GM06990 (cell line): ENCODE measurements around the gene INPP4A.

Source experiments
- DNase-seq: peaks from one replicate; pipeline ENCODE4 v3.0.0-alpha.2; 2011; ENCODE audit not compliant: insufficient read length; ENCODE audit errors: extremely low read depth
- H3K27me3 ChIP-seq: replicated peaks from 2 replicates; pipeline ENCODE4 v1.6.0; 2011; ENCODE audit warnings: low read length; ENCODE audit not compliant: control insufficient read depth, insufficient read depth
- H3K36me3 ChIP-seq: 2 replicates; pipeline ENCODE4 v1.5.1; 2011; ENCODE audit warnings: low read length; ENCODE audit not compliant: control insufficient read depth, insufficient read depth
- H3K4me3 ChIP-seq: replicated peaks from 2 replicates; pipeline ENCODE4 v1.5.1; 2011; ENCODE audit warnings: low read depth, mild to moderate bottlenecking, control low read depth, low read length
- TF ChIP-seq, protein P1 (sequence below): IDR thresholded peaks from 2 replicates; pipeline ENCODE4 v1.5.1; 2011; ENCODE audit warnings: low read length, control low read depth, mild to moderate bottlenecking, inconsistent platforms; ENCODE audit not compliant: insufficient read depth, poor library complexity, severe bottlenecking

The INPP4A gene

GRCh38 chr2:98569915-98570314 lies 125.3 kb downstream of the INPP4A start:
- Histone ChIP-seq H3K36me3 (peaks cover 58% of the 10 kb centered on the region), H3K4me3 (no peak overlapping the region), H3K27me3 (no peaks in the 10 kb centered on the region)
- no peak for DNase-seq
- TF ChIP-seq, protein P1, sequence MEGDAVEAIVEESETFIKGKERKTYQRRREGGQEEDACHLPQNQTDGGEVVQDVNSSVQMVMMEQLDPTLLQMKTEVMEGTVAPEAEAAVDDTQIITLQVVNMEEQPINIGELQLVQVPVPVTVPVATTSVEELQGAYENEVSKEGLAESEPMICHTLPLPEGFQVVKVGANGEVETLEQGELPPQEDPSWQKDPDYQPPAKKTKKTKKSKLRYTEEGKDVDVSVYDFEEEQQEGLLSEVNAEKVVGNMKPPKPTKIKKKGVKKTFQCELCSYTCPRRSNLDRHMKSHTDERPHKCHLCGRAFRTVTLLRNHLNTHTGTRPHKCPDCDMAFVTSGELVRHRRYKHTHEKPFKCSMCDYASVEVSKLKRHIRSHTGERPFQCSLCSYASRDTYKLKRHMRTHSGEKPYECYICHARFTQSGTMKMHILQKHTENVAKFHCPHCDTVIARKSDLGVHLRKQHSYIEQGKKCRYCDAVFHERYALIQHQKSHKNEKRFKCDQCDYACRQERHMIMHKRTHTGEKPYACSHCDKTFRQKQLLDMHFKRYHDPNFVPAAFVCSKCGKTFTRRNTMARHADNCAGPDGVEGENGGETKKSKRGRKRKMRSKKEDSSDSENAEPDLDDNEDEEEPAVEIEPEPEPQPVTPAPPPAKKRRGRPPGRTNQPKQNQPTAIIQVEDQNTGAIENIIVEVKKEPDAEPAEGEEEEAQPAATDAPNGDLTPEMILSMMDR = no peak

GRCh38 chr2:98570356-98570755 lies 125.7 kb downstream of the INPP4A start:
- DNase-seq = no peak
- no peak overlapping the region for H3K4me3 ChIP-seq
- H3K36me3 ChIP-seq = peaks cover 57% of the 10 kb centered on the region
- H3K27me3 ChIP-seq = no peaks in the 10 kb centered on the region
- TF ChIP-seq, protein P1 = no peak

DNA sequence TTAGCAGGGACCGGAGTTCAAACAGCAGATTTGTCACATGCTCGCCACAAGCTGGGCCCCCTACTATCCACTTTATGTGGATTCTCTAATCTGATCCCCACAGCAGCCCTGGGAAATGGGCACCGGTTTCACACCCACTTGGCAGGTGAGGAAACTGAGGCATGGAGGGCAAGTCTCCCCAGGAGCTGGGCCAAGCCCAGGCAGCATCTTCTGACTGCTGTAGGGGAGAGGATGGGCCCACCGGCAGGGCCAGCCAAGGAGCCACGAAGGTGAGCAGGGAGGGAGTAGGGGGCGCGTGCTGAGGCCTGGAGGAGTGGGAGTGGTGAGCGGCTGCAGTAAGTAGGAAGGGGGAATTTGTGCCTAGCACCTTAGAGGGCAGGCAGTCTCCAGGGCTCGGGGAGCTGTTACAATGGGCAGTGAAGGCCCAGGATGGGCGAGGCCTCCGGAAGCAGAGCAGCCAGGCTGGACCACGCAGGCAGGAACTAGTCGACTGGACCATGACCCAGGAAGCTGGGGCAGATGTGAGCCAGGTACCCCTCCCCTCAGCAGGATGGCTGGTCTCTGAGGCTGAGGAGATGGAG lies 126.6 kb downstream of the INPP4A start:
- peaks cover 54% of the 10 kb centered on the region for H3K36me3 ChIP-seq
- TF ChIP-seq, protein P1 = no peak
- DNase-seq = no peak
- no peaks in the 10 kb centered on the region for H3K27me3 ChIP-seq
- H3K4me3 ChIP-seq = no peak overlapping the region

DNA sequence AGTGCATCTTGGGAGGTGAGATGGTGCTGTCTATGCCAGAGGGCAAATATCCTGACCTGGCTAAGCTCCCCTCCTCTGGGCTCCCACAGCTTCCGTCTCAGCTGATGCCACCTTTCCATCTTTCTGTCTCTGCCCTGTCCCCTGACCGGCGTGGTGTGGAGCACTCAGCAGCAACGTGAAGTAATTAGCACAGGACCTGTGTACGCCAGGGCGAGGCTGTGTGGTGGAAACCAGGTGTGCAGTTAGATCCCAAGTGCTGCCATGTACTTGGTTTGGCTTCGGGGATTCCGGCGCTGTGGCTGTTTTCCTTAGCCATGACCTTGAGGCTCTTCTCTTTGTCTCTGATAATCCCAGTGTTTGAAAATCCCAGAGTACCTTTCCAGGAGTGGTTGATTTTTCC lies 127.1 kb downstream of the INPP4A start:
- DNase-seq = no peak
- peaks cover 55% of the 10 kb centered on the region for H3K36me3 ChIP-seq
- TF ChIP-seq, protein P1 = no peak
- no peak overlapping the region for H3K4me3 ChIP-seq
- no peaks in the 10 kb centered on the region for H3K27me3 ChIP-seq

DNA sequence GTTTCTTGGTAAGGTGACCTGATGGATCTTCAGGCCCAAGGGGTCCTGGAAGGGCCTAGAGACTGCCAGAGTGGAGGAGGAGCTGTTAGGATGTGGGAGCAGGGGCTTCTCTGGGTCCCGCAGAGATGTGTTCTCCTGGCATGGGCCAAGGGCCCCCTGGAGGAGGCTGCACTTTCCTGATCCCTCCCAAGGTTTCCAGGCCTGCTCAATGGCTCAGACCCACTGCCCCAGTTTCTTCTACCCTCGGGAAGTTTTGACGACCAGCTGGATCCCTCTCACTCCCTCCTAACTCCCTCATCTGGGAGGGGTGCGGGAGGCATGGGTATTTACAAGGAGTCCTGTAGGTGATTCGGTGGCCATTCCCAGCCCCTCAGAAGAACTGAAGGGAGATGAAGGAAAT lies 127.6 kb downstream of the INPP4A start:
- no peak for DNase-seq
- peaks cover 54% of the 10 kb centered on the region for H3K36me3 ChIP-seq
- TF ChIP-seq, protein P1 = no peak

GRCh38 chr2:98572676-98573075 lies 128.0 kb downstream of the INPP4A start:
- TF ChIP-seq, protein P1 = no peak
- H3K36me3 ChIP-seq = peaks cover 56% of the 10 kb centered on the region
- no peaks in the 10 kb centered on the region for H3K27me3 ChIP-seq
- no peak for DNase-seq
- H3K4me3 ChIP-seq = no peak overlapping the region

More for the DNA sequence above, 127.6 kb downstream of the INPP4A start:
- no peak overlapping the region for H3K4me3 ChIP-seq
- H3K27me3 ChIP-seq = no peaks in the 10 kb centered on the region
